ENCODE results near the gene KRTAP22-1. TPM values are rescaled to one million over a fixed set of nuclear protein-coding genes. Genes with fewer than 3 reads are reported as not detected.

Gene KRTAP22-1
- polyA plus RNA-seq, 4 donors: not detected

DNA sequence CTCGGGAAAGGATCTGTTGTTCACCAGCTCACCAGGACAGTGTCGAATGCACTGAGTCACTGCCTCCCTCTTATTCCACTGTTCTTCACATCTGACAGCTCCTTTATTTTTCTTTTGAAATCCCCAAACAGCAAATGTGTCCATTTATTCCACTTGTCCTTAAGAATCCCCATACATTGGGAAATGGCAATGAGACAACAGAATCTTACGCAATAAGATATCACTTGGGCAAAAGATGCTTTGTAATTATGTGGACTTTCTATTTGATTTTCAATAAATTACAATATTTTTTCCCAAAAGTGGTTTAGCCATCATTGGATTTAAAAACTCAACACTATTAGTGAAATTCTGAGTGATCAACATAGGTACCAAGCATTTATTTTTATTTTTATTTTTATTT is 37.8 kb downstream of the KRTAP22-1 start:
- Histone ChIP-seq H3K4me1 (ENCODE audit: control insufficient read depth in 3 of 3, insufficient read depth in 2 of 3, low read depth in 1 of 3, low read length in 2 of 3) (no peaks in the 10 kb centered on the region), H3K27me3 (ENCODE audit: control insufficient read depth in 3 of 3, insufficient read depth in 3 of 3, low read length in 3 of 3) (no peaks in the 10 kb centered on the region), H3K27ac (ENCODE audit: low read depth in 1 of 3, low read length in 2 of 3) (no peak overlapping the region), H3K9me3 (ENCODE audit: control insufficient read depth in 2 of 2, insufficient read depth in 1 of 2, low read depth in 1 of 2, low read length in 1 of 2) (no peaks in the 10 kb centered on the region), H3K4me3 (ENCODE audit: low read depth in 1 of 3, low read length in 3 of 3) (no peak overlapping the region), H3K36me3 (ENCODE audit: control insufficient read depth in 3 of 3, insufficient read depth in 2 of 3, low read depth in 1 of 3, low read length in 3 of 3) (no peaks in the 10 kb centered on the region)
- FAIRE-seq: no peak
- WGBS, 3 donors: 84 to 90% (median 88%) methylated on average over 3 of the region's 3 CpGs
- no peak for DNase-seq

DNA sequence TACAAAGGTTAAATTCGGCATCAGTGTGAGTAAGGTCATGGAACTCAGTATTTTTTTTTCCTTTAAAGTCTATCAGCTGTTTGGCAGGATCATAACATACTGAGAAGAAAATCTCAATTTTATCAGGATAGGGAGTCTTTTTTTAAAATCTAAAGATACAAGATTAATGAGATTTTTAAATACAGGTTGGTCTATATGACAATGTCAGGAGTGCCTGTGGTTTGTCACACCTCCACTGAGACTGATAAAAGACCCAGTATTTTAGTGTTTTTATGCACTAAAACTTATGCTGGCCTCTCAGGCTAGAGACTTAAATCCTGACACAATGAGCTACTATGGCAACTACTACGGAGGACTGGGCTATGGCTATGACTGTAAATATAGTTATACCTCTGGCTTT is 41.7 kb downstream of the KRTAP22-1 start, which contains the start of gene KRTAP20-3:
KRTAP20-3 (plus strand) TSS at position 301 of the 400 bp plus-strand sequence.
- WGBS, 3 donors: 89 to 92% (median 90%) methylated on average over 2 of the region's 2 CpGs
- no peaks in the 10 kb centered on the region for H3K9me3 ChIP-seq (ENCODE audit: control insufficient read depth in 2 of 2, insufficient read depth in 1 of 2, low read depth in 1 of 2, low read length in 1 of 2)
- FAIRE-seq: no peak

GRCh38 chr21:30646904-30647414 is 46.1 kb downstream of the KRTAP22-1 start:
- no peak for FAIRE-seq
- H3K27ac ChIP-seq (ENCODE audit: low read depth in 1 of 3, low read length in 2 of 3): no peak overlapping the region
- DNase-seq: no peak
- no peak overlapping the region for H3K4me3 ChIP-seq (ENCODE audit: low read depth in 1 of 3, low read length in 3 of 3)
- 73 to 79% (median 77%) methylated on average over 1 of the region's 1 CpG for WGBS, 3 donors
- no peaks in the 10 kb centered on the region for H3K27me3 ChIP-seq (ENCODE audit: control insufficient read depth in 3 of 3, insufficient read depth in 3 of 3, low read length in 3 of 3)
- no peaks in the 10 kb centered on the region for H3K36me3 ChIP-seq (ENCODE audit: control insufficient read depth in 3 of 3, insufficient read depth in 2 of 3, low read depth in 1 of 3, low read length in 3 of 3)
- H3K9me3 ChIP-seq (ENCODE audit: control insufficient read depth in 2 of 2, insufficient read depth in 1 of 2, low read depth in 1 of 2, low read length in 1 of 2): no peaks in the 10 kb centered on the region
- no peaks in the 10 kb centered on the region for H3K4me1 ChIP-seq (ENCODE audit: control insufficient read depth in 3 of 3, insufficient read depth in 2 of 3, low read depth in 1 of 3, low read length in 2 of 3)

More for the DNA sequence above, 41.7 kb downstream of the KRTAP22-1 start, which contains the start of gene KRTAP20-3:
- Histone ChIP-seq H3K27ac (ENCODE audit: low read depth in 1 of 3, low read length in 2 of 3) (no peak within 1 kb of the TSS), H3K4me1 (ENCODE audit: control insufficient read depth in 3 of 3, insufficient read depth in 2 of 3, low read depth in 1 of 3, low read length in 2 of 3) (no peaks in the 10 kb centered on the region), H3K4me3 (ENCODE audit: low read depth in 1 of 3, low read length in 3 of 3) (no peak within 1 kb of the TSS), H3K27me3 (ENCODE audit: control insufficient read depth in 3 of 3, insufficient read depth in 3 of 3, low read length in 3 of 3) (no peaks in the 10 kb centered on the region), H3K36me3 (ENCODE audit: control insufficient read depth in 3 of 3, insufficient read depth in 2 of 3, low read depth in 1 of 3, low read length in 3 of 3) (no peaks in the 10 kb centered on the region)
- no peak for DNase-seq

Other genes starting within 250 kb of the KRTAP22-1 start
- 1 to 10 TPM in 1 of 4 donors, not detected in 3; 2.0 TPM for gene KRTAP13-2, start 228.8 kb upstream of the KRTAP22-1 start, polyA plus RNA-seq
- not detected for gene KRTAP13-1, start 205.1 kb upstream of the KRTAP22-1 start, polyA plus RNA-seq
- gene KRTAP13-3, start 175.2 kb upstream of the KRTAP22-1 start, polyA plus RNA-seq: not detected
- gene KRTAP13-4, start 170.9 kb upstream of the KRTAP22-1 start, polyA plus RNA-seq: not detected
- gene KRTAP15-1, start 160.8 kb upstream of the KRTAP22-1 start, polyA plus RNA-seq: not detected
- gene KRTAP19-1, start 120.7 kb upstream of the KRTAP22-1 start, polyA plus RNA-seq: not detected
- not detected for gene KRTAP19-2, start 113.7 kb upstream of the KRTAP22-1 start, polyA plus RNA-seq
- not detected for gene KRTAP19-3, start 109.1 kb upstream of the KRTAP22-1 start, polyA plus RNA-seq
- gene KRTAP19-4, start 103.9 kb upstream of the KRTAP22-1 start, polyA plus RNA-seq: not detected
- gene KRTAP19-5, start 98.9 kb upstream of the KRTAP22-1 start, polyA plus RNA-seq: not detected
- not detected for gene KRTAP19-6, start 59.2 kb upstream of the KRTAP22-1 start, polyA plus RNA-seq
- not detected for gene KRTAP19-7, start 39.8 kb upstream of the KRTAP22-1 start, polyA plus RNA-seq
- gene KRTAP22-2, start 10.7 kb upstream of the KRTAP22-1 start, polyA plus RNA-seq: not detected
- gene KRTAP6-3, start 8.6 kb upstream of the KRTAP22-1 start, polyA plus RNA-seq: not detected
- not detected for gene KRTAP6-2, start 2.2 kb upstream of the KRTAP22-1 start, polyA plus RNA-seq
- gene KRTAP6-1, start 12.8 kb downstream of the KRTAP22-1 start, polyA plus RNA-seq: not detected
- not detected for gene KRTAP20-1, start 15.3 kb downstream of the KRTAP22-1 start, polyA plus RNA-seq
- not detected for gene KRTAP20-4, start 19.5 kb downstream of the KRTAP22-1 start, polyA plus RNA-seq
- not detected for gene KRTAP20-2, start 34.1 kb downstream of the KRTAP22-1 start, polyA plus RNA-seq
- gene KRTAP20-3, start 41.8 kb downstream of the KRTAP22-1 start, polyA plus RNA-seq: not detected
- not detected for gene KRTAP21-3, start 117.7 kb downstream of the KRTAP22-1 start, polyA plus RNA-seq
- not detected for gene KRTAP21-2, start 146.2 kb downstream of the KRTAP22-1 start, polyA plus RNA-seq
- gene KRTAP21-1, start 154.3 kb downstream of the KRTAP22-1 start, polyA plus RNA-seq: not detected
- not detected for gene KRTAP8-1, start 212.2 kb downstream of the KRTAP22-1 start, polyA plus RNA-seq
- gene KRTAP7-1, start 228.7 kb downstream of the KRTAP22-1 start, polyA plus RNA-seq: not detected